CD14-positive monocyte (primary cell): ENCODE results near the gene NTM. TPM values are rescaled to one million over a fixed set of nuclear protein-coding genes. Genes with fewer than 3 reads are reported as not detected.
A peak's percentile ranks its signal among the peaks of the same experiment; 100 is the strongest.

Experiments used
- DNase-seq, 3 donors: peaks; one replicate each; pipeline ENCODE4 v3.0.0-alpha.2; 2011 to 2022
- H2AFZ ChIP-seq: 2 replicates; pipeline ENCODE4 v1.6.0; 2012; ENCODE audit warnings: mild to moderate bottlenecking, low read depth, low read length, inconsistent platforms; ENCODE audit not compliant: insufficient read depth, poor library complexity, severe bottlenecking
- H3K27ac ChIP-seq, 2 donors: 1 replicate in 1 of 2; 2 replicates in 1 of 2; pipeline ENCODE4 v1.5.1; 2012 to 2013; ENCODE audit warnings: low read length in 2 of 2, control low read depth in 1 of 2, inconsistent platforms in 1 of 2, low read depth in 1 of 2, mild to moderate bottlenecking in 1 of 2
- H3K27me3 ChIP-seq, 2 donors: one replicate each; pipeline versions ENCODE4 v1.6.0 to v1.6.1; 2011 to 2013; ENCODE audit warnings: low read length in 2 of 2; ENCODE audit not compliant: control insufficient read depth in 2 of 2, insufficient read depth in 2 of 2
- H3K36me3 ChIP-seq, 2 donors: replicated peaks in 1 of 2; 1 replicate in 1 of 2; 2 replicates in 1 of 2; pipeline versions ENCODE4 v1.5.1 to v1.6.1; 2012 to 2013; ENCODE audit warnings: low read length in 2 of 2, control low read depth in 1 of 2, inconsistent platforms in 1 of 2, mild to moderate bottlenecking in 1 of 2; ENCODE audit not compliant: insufficient read depth in 2 of 2, control insufficient read depth in 1 of 2
- H3K4me1 ChIP-seq, 2 donors: 1 replicate in 1 of 2; 2 replicates in 1 of 2; pipeline versions ENCODE4 v1.5.1 to v1.6.1; 2012 to 2013; ENCODE audit warnings: low read length in 2 of 2, control low read depth in 1 of 2, inconsistent platforms in 1 of 2, mild to moderate bottlenecking in 1 of 2, moderate library complexity in 1 of 2; ENCODE audit not compliant: insufficient read depth in 2 of 2, control insufficient read depth in 1 of 2
- H3K4me2 ChIP-seq: replicated peaks from 2 replicates; pipeline ENCODE3; 2012; ENCODE audit warnings: low read length, moderate library complexity, mild to moderate bottlenecking; ENCODE audit not compliant: poor library complexity, severe bottlenecking; ENCODE audit errors: extremely low read depth
- H3K4me3 ChIP-seq, 3 experiments: fragments of 200-600 bp in 1 of 3; sonication (generic) in 1 of 3; replicated peaks in 1 of 3; 1 replicate in 2 of 3; 2 replicates in 1 of 3; pipeline ENCODE4 v1.5.1; 2011 to 2013; ENCODE audit warnings: low read length in 3 of 3, mild to moderate bottlenecking in 3 of 3, control low read depth in 2 of 3, low read depth in 2 of 3, inconsistent platforms in 1 of 3, moderate library complexity in 1 of 3
- H3K79me2 ChIP-seq: 2 replicates; pipeline ENCODE4 v1.6.0; 2012; ENCODE audit warnings: mild to moderate bottlenecking, control low read depth, inconsistent platforms, low read length, moderate library complexity; ENCODE audit not compliant: insufficient read depth
- H3K9ac ChIP-seq: 2 replicates; pipeline ENCODE4 v1.6.0; 2017; ENCODE audit warnings: low read length, mild to moderate bottlenecking; ENCODE audit not compliant: insufficient read depth, poor library complexity, severe bottlenecking
- H3K9me3 ChIP-seq, 2 donors: replicated peaks in 1 of 2; 1 replicate in 1 of 2; 2 replicates in 1 of 2; pipeline versions ENCODE4 v1.5.1 to v1.6.1; 2012 to 2013; ENCODE audit warnings: low read length in 2 of 2, control low read depth in 1 of 2; ENCODE audit not compliant: control insufficient read depth in 1 of 2, insufficient read depth in 1 of 2
- H4K20me1 ChIP-seq: 2 replicates; pipeline ENCODE4 v1.6.0; 2012; ENCODE audit warnings: mild to moderate bottlenecking, low read length, control low read depth, moderate library complexity; ENCODE audit not compliant: insufficient read depth
- H3K27ac Mint-ChIP-seq, 7 donors: one replicate each; pipeline ENCODE4 v1.8.0; 2020; ENCODE audit warnings: mild to moderate bottlenecking in 7 of 7, mixed read lengths in 7 of 7, moderate library complexity in 6 of 7, inconsistent platforms in 2 of 7
- H3K27me3 Mint-ChIP-seq, 3 donors: one replicate each; pipeline ENCODE4 v1.8.0; 2021 to 2022; ENCODE audit warnings: low read depth in 3 of 3, mild to moderate bottlenecking in 3 of 3, mixed read lengths in 3 of 3, moderate library complexity in 3 of 3, inconsistent platforms in 1 of 3
- H3K36me3 Mint-ChIP-seq, 2 donors: one replicate each; pipeline ENCODE4 v1.8.0; 2020; ENCODE audit warnings: mixed read lengths in 2 of 2, inconsistent platforms in 1 of 2, mild to moderate bottlenecking in 1 of 2
- H3K4me1 Mint-ChIP-seq: one replicate; pipeline ENCODE4 v1.8.0; 2020; ENCODE audit warnings: mild to moderate bottlenecking, mixed read lengths
- H3K4me3 Mint-ChIP-seq, 2 donors: one replicate each; pipeline ENCODE4 v1.8.0; 2020; ENCODE audit warnings: mild to moderate bottlenecking in 2 of 2, mixed read lengths in 2 of 2, moderate library complexity in 1 of 2
- H3K9me3 Mint-ChIP-seq, 7 donors: one replicate each; pipeline ENCODE4 v1.8.0; 2020 to 2022; ENCODE audit warnings: mixed read lengths in 7 of 7, mild to moderate bottlenecking in 6 of 7, moderate library complexity in 6 of 7, inconsistent platforms in 2 of 7
- CTCF ChIP-seq: fragments of 200-600 bp; IDR thresholded peaks from one replicate; pipeline ENCODE4 v1.8.0; 2022; ENCODE audit warnings: antibody characterized with exemption, mild to moderate bottlenecking
- WGBS: methylation state at CpG from one replicate; pipeline ENCODE4 v1.1.5; 2013; ENCODE audit warnings: missing lambda C conversion rate; ENCODE audit not compliant: insufficient coverage; 5-methylcytosine and 5-hydroxymethylcytosine counted together
- intact Hi-C, 2 donors: fragments of 100-400 bp; cut with micrococcal nuclease; formaldehyde crosslinking; loops; one replicate each; pipeline versions ENCODE4 v1.15.0 to v1.15.1; 2023
- polyA plus RNA-seq, 3 donors: library from polyadenylated mRNA; depleted of rRNA in 1 of 3; unstranded in 2 of 3; stranded (reverse) in 1 of 3; fragments of 300-500 nt in 2 of 3; fragments of >200 nt in 1 of 3; fragmentation: Illumina TruSeq in 2 of 3; gene quantifications; 1 replicate in 2 of 3; 2 replicates in 1 of 3; pipeline ENCODE4 v1.2.3, GENCODE V29; 2012 to 2021

Gene NTM
- polyA plus RNA-seq, 3 donors: not detected

GRCh38 chr11:131823772-131824171, 453.4 kb downstream of the NTM start:
- Histone ChIP-seq H3K36me3 (no peaks in the 10 kb centered on the region), H3K4me3 (no peak overlapping the region), H3K27ac (peak overlapping the region in 1 of 2 donors; percentile 70), H3K9me3 (no peaks in the 10 kb centered on the region), H2AFZ (no peak overlapping the region), H3K9ac (no peak overlapping the region), H3K27me3 (no peaks in the 10 kb centered on the region), H3K4me2 (no peak overlapping the region), H3K4me1 (peaks cover 60 to 65% of the 10 kb centered on the region in 2 donors), H4K20me1 (no peaks in the 10 kb centered on the region), H3K79me2 (no peaks in the 10 kb centered on the region)
- Mint-ChIP-seq H3K27me3 (no peaks in the 10 kb centered on the region), H3K4me3 (no peak overlapping the region), H3K9me3 (peaks cover 0 to 4% (median 0%) of the 10 kb centered on the region in 7 donors), H3K27ac (peak overlapping the region in 3 of 7 donors; percentile 1 to 89 (median 79)), H3K4me1 (peaks cover 27% of the 10 kb centered on the region), H3K36me3 (no peaks in the 10 kb centered on the region)
- intact Hi-C loops: no loop called here
- TF ChIP-seq CTCF: no peak
- 50% methylated on average over 1 of the region's 2 CpGs for WGBS
- no peak for DNase-seq

- no peak overlapping the region for H3K4me3 ChIP-seq
- peaks cover 60 to 65% of the 10 kb centered on the region in 2 donors for H3K4me1 ChIP-seq
- Mint-ChIP-seq H3K27ac (peak overlapping the region in 3 of 7 donors; percentile 75 to 89 (median 79)), H3K36me3 (no peaks in the 10 kb centered on the region), H3K4me1 (peaks cover 27% of the 10 kb centered on the region), H3K9me3 (peaks cover 0 to 3% (median 0%) of the 10 kb centered on the region in 7 donors), H3K27me3 (no peaks in the 10 kb centered on the region), H3K4me3 (peak overlapping the region in 1 of 2 donors; percentile 72)
- H3K4me2 ChIP-seq: peak overlapping the region; percentile 12
- H3K27ac ChIP-seq: peak overlapping the region in 1 of 2 donors; percentile 70
- 0% methylated on average over 1 of the region's 3 CpGs for WGBS
- no peaks in the 10 kb centered on the region for H3K79me2 ChIP-seq
- H3K36me3 ChIP-seq: no peaks in the 10 kb centered on the region
- no peak overlapping the region for H3K9ac ChIP-seq
- intact Hi-C loops: loop anchor here in 1 of 2 donors (5.0 kb wide), 1 partner anchor 233 kb away; no protein-coding TSS in a partner anchor
- no peaks in the 10 kb centered on the region for H3K9me3 ChIP-seq
- no peak for TF ChIP-seq CTCF
- no peaks in the 10 kb centered on the region for H4K20me1 ChIP-seq
- no peaks in the 10 kb centered on the region for H3K27me3 ChIP-seq
- H2AFZ ChIP-seq: no peak overlapping the region
- peak; percentile 56 to 83 (median 77) for DNase-seq
Measured at GRCh38 chr11:131824771-131825170, 454.4 kb downstream of the NTM start.
